Panc1 (cell line): ENCODE results near the gene TLE6. TPM values are rescaled to one million over a fixed set of nuclear protein-coding genes. Genes with fewer than 3 reads are reported as not detected.

Experiments
- ATAC-seq: fragments of 200-7000 bp; cut with Tn5 transposase; 2 replicates; pipeline ENCODE4 v1.9.1; 2020; ENCODE audit warnings: mild to moderate bottlenecking, moderate library complexity
- BruUV-seq: library from RNA; stranded (reverse); fragments of 400-500 nt; replicated peaks from 2 replicates; lab custom pipeline; 2021; lab: Mats Ljungman, UMichigan
- CTCF ChIA-PET: fragments of 300-600 bp; sonication (Branson Sonifier 250); formaldehyde crosslinking; loops from one replicate; lab custom pipeline; 2022; ENCODE audit warnings: antibody characterized with exemption; lab: Charles Lee
- POLR2A ChIA-PET: fragments of 300-600 bp; sonication (Branson Sonifier 250); formaldehyde crosslinking; loops from one replicate; lab custom pipeline; 2022; ENCODE audit warnings: antibody characterized with exemption; lab: Charles Lee
- DNase-seq: peaks from one replicate; pipeline ENCODE4 v3.0.0-alpha.2; 2010; ENCODE audit warnings: low read depth, low spot score
- H3K27ac ChIP-seq: 2 replicates; pipeline ENCODE4 v1.5.1; 2011; ENCODE audit warnings: mild to moderate bottlenecking, low read length, inconsistent platforms
- H3K27me3 ChIP-seq: fragments of 200-500 bp; sonication (Bioruptor generic); 2 replicates; pipeline ENCODE4 v1.6.0; 2014; ENCODE audit warnings: low read length, inconsistent platforms; ENCODE audit not compliant: control insufficient read depth, insufficient read depth
- H3K36me3 ChIP-seq: fragments of 200-500 bp; sonication (Bioruptor generic); 2 replicates; pipeline ENCODE4 v1.5.1; 2014; ENCODE audit warnings: inconsistent platforms, mild to moderate bottlenecking, low read length, moderate library complexity; ENCODE audit not compliant: control insufficient read depth, insufficient read depth
- H3K4me1 ChIP-seq: 2 replicates; pipeline ENCODE4 v1.5.1; 2011; ENCODE audit warnings: inconsistent platforms, mild to moderate bottlenecking, low read length, moderate library complexity; ENCODE audit not compliant: control insufficient read depth, insufficient read depth
- H3K4me3 ChIP-seq, 2 experiments: 2 replicates each; pipeline ENCODE4 v1.5.1; 2011 to 2012; ENCODE audit warnings: low read depth in 2 of 2, low read length in 2 of 2, mild to moderate bottlenecking in 2 of 2, inconsistent platforms in 1 of 2, moderate library complexity in 1 of 2
- H3K9me3 ChIP-seq: fragments of 200-500 bp; sonication (Bioruptor generic); 2 replicates; pipeline ENCODE4 v1.5.1; 2014; ENCODE audit warnings: low read depth, mild to moderate bottlenecking, inconsistent platforms, low read length, moderate library complexity; ENCODE audit not compliant: control insufficient read depth, insufficient read depth
- POLR2AphosphoS5 ChIP-seq: IDR thresholded peaks from 2 replicates; pipeline ENCODE4 v1.6.1; 2012; ENCODE audit warnings: mild to moderate bottlenecking, low read depth, low read length, moderate library complexity
- SIN3A ChIP-seq: IDR thresholded peaks from 2 replicates; pipeline ENCODE4 v1.6.1; 2012; ENCODE audit warnings: low read depth, mild to moderate bottlenecking, low read length, moderate library complexity, borderline replicate concordance; ENCODE audit not compliant: insufficient read depth
- TCF7L2 ChIP-seq: IDR thresholded peaks from 2 replicates; pipeline ENCODE4 v1.6.1; 2011; ENCODE audit warnings: mild to moderate bottlenecking, low read depth, low read length, inconsistent platforms
- in situ Hi-C: cut with HindIII; loops from 2 replicates; pipeline ENCODE4 v1.10.0; 2016; ENCODE audit warnings: low sequenced_read_pairs, low pct_unique_long_range_greater_than_20kb
- intact Hi-C: fragments of 100-400 bp; cut with micrococcal nuclease; formaldehyde crosslinking; loops from one replicate; pipeline ENCODE4 v1.10.0; 2022; ENCODE audit not compliant: unreplicated experiment
- total RNA-seq: library from RNA; stranded (reverse); gene quantifications from one replicate; pipeline ENCODE4 v1.2.1, GENCODE V29; 2021; ENCODE audit not compliant: unreplicated experiment
- TF ChIP-seq, protein P1 (sequence below): fragments of 450-650 bp; IDR thresholded peaks from 2 replicates; pipeline ENCODE4 v1.5.1; 2017; ENCODE audit warnings: mild to moderate bottlenecking
- TF ChIP-seq, protein P2 (sequence below), 2 experiments: IDR thresholded peaks; 2 replicates each; pipeline ENCODE4 v1.6.1; 2011 to 2012; ENCODE audit warnings: low read depth in 2 of 2, control low read depth in 1 of 2, low read length in 1 of 2, mild to moderate bottlenecking in 1 of 2, moderate library complexity in 1 of 2; ENCODE audit not compliant: insufficient read depth in 1 of 2

Gene TLE6
- total RNA-seq, 1 experiment from 2014 or later: 4.0 TPM

DNA sequence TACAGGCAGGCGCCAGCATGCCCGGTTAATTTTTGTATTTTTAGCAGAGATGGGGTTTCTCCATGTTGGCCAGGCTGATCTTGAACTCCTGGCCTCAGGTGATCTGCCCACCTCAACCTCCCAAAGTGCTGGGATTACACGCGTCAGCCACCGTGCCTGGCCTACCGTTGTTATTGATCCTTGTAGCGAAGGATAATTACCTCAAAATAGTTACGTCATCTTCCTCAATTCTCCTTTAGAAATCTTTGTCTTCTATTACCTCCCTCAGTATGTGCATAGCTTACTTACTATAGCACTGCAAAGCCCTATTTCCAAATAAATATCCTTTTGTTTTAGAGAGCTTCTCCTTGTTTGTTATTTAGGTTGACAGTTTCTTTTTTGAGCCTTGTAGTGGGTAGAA is 9.4 kb upstream of the TLE6 start:
- Histone ChIP-seq H3K4me1 (no peaks in the 10 kb centered on the region), H3K27ac (no peak overlapping the region), H3K27me3 (no peaks in the 10 kb centered on the region), H3K9me3 (no peaks in the 10 kb centered on the region), H3K4me3 (no peak overlapping the region), H3K36me3 (no peaks in the 10 kb centered on the region)
- TF ChIP-seq SIN3A: no peak
- TF ChIP-seq, protein P1, sequence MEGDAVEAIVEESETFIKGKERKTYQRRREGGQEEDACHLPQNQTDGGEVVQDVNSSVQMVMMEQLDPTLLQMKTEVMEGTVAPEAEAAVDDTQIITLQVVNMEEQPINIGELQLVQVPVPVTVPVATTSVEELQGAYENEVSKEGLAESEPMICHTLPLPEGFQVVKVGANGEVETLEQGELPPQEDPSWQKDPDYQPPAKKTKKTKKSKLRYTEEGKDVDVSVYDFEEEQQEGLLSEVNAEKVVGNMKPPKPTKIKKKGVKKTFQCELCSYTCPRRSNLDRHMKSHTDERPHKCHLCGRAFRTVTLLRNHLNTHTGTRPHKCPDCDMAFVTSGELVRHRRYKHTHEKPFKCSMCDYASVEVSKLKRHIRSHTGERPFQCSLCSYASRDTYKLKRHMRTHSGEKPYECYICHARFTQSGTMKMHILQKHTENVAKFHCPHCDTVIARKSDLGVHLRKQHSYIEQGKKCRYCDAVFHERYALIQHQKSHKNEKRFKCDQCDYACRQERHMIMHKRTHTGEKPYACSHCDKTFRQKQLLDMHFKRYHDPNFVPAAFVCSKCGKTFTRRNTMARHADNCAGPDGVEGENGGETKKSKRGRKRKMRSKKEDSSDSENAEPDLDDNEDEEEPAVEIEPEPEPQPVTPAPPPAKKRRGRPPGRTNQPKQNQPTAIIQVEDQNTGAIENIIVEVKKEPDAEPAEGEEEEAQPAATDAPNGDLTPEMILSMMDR: no peak
- TF ChIP-seq TCF7L2: no peak
- TF ChIP-seq, protein P2, sequence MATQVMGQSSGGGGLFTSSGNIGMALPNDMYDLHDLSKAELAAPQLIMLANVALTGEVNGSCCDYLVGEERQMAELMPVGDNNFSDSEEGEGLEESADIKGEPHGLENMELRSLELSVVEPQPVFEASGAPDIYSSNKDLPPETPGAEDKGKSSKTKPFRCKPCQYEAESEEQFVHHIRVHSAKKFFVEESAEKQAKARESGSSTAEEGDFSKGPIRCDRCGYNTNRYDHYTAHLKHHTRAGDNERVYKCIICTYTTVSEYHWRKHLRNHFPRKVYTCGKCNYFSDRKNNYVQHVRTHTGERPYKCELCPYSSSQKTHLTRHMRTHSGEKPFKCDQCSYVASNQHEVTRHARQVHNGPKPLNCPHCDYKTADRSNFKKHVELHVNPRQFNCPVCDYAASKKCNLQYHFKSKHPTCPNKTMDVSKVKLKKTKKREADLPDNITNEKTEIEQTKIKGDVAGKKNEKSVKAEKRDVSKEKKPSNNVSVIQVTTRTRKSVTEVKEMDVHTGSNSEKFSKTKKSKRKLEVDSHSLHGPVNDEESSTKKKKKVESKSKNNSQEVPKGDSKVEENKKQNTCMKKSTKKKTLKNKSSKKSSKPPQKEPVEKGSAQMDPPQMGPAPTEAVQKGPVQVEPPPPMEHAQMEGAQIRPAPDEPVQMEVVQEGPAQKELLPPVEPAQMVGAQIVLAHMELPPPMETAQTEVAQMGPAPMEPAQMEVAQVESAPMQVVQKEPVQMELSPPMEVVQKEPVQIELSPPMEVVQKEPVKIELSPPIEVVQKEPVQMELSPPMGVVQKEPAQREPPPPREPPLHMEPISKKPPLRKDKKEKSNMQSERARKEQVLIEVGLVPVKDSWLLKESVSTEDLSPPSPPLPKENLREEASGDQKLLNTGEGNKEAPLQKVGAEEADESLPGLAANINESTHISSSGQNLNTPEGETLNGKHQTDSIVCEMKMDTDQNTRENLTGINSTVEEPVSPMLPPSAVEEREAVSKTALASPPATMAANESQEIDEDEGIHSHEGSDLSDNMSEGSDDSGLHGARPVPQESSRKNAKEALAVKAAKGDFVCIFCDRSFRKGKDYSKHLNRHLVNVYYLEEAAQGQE (IDR thresholded peaks at IDR 0.05; ENCODE audit: insufficient read depth in 1 of 2, low read depth in 2 of 2, low read length in 1 of 2): no peak
- no peak for TF ChIP-seq POLR2AphosphoS5
- in situ Hi-C loops: no loop called here
- intact Hi-C loops: no loop called here
- DNase-seq: no peak
- ChIA-PET POLR2A (no interaction called here), CTCF (no interaction called here)
- no TSS peak for BruUV-seq
- ATAC-seq: no peak

DNA sequence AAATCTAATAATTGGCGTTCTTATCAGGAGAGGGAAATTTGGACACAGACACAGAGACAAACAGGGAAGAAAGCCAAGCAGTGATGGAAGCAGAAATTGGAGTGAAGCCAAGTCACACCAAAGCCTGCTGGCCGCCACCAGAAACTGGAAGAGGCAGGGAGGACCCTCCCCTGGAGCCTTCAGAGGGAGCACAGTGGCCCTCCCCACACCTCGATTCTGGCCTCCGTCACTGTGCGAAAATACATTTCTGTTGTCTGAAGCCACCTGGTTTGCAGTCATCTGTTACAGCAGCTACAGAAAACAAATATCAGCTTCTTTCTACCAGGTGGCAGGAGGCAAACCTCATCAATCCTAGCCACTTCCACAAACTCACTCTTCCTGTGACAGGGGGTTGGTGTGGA is 8.3 kb upstream of the TLE6 start:
- in situ Hi-C loops: no loop called here

More for the DNA sequence above, 8.3 kb upstream of the TLE6 start:
- TF ChIP-seq, protein P2 (IDR thresholded peaks at IDR 0.05; ENCODE audit: insufficient read depth in 1 of 2, low read depth in 2 of 2, low read length in 1 of 2): no peak
- no peak for TF ChIP-seq POLR2AphosphoS5
- TF ChIP-seq TCF7L2: no peak
- TF ChIP-seq SIN3A: no peak
- TF ChIP-seq, protein P1: no peak
- no peaks in the 10 kb centered on the region for H3K27me3 ChIP-seq
- no peaks in the 10 kb centered on the region for H3K9me3 ChIP-seq
- BruUV-seq: no TSS peak
- intact Hi-C loops: no loop called here
- ChIA-PET POLR2A (no interaction called here), CTCF (no interaction called here)
- no peaks in the 10 kb centered on the region for H3K4me1 ChIP-seq
- DNase-seq (no peak), ATAC-seq (no peak)
- H3K27ac ChIP-seq: no peak overlapping the region
- H3K4me3 ChIP-seq: no peak overlapping the region
- no peaks in the 10 kb centered on the region for H3K36me3 ChIP-seq
